Glutamatergic neuron (in vitro differentiated cells): ENCODE measurements around the gene ADISSP. TPM values are rescaled to one million over a fixed set of nuclear protein-coding genes. Genes with fewer than 3 reads are reported as not detected.

ENCODE experiments used
- DNase-seq: peaks from one replicate; pipeline ENCODE4 v3.0.0; 2022
- H3K27ac Mint-ChIP-seq: one replicate; pipeline ENCODE4 v1.8.0; 2020; ENCODE audit warnings: mild to moderate bottlenecking, mixed read lengths, inconsistent platforms; ENCODE audit not compliant: unreplicated experiment
- H3K27me3 Mint-ChIP-seq: one replicate; pipeline ENCODE4 v1.8.0; 2020; ENCODE audit warnings: mild to moderate bottlenecking, moderate library complexity, mixed read lengths, inconsistent platforms; ENCODE audit not compliant: unreplicated experiment
- H3K36me3 Mint-ChIP-seq: one replicate; pipeline ENCODE4 v1.8.0; 2020; ENCODE audit warnings: mild to moderate bottlenecking, mixed read lengths, inconsistent platforms; ENCODE audit not compliant: unreplicated experiment
- H3K4me1 Mint-ChIP-seq: one replicate; pipeline ENCODE4 v1.8.0; 2020; ENCODE audit warnings: mild to moderate bottlenecking, low read depth, mixed read lengths, inconsistent platforms; ENCODE audit not compliant: unreplicated experiment
- H3K4me3 Mint-ChIP-seq: one replicate; pipeline ENCODE4 v1.8.0; 2020; ENCODE audit warnings: mild to moderate bottlenecking, mixed read lengths, inconsistent platforms; ENCODE audit not compliant: unreplicated experiment
- H3K9me3 Mint-ChIP-seq: one replicate; pipeline ENCODE4 v1.8.0; 2020; ENCODE audit warnings: mild to moderate bottlenecking, moderate library complexity, mixed read lengths, inconsistent platforms; ENCODE audit not compliant: unreplicated experiment
- CTCF ChIP-seq: fragments of 200-600 bp; sonication (generic); IDR thresholded peaks from one replicate; pipeline ENCODE4 v1.5.0; 2021; ENCODE audit not compliant: partially characterized antibody, unreplicated experiment
- total RNA-seq: library from RNA; stranded (reverse); fragmentation: NEBNext Ultra II Directional; extraction: Animal tissue kit (Norgen Biotek cat#: 25700); gene quantifications from one replicate; pipeline ENCODE4 v1.2.1, GENCODE V29; 2021; ENCODE audit not compliant: unreplicated experiment

Gene ADISSP
- total RNA-seq, 1 donor from 2014 or later, result 54.6 TPM

- Mint-ChIP-seq H3K4me1 (peaks cover 5% of the 10 kb centered on the region), H3K4me3 (no peak overlapping the region), H3K36me3 (no peaks in the 10 kb centered on the region), H3K9me3 (peaks cover 5% of the 10 kb centered on the region), H3K27ac (no peak overlapping the region), H3K27me3 (peaks cover 13% of the 10 kb centered on the region)
- DNase-seq, result no peak
- TF ChIP-seq CTCF, result no peak
Observed at GRCh38 chr20:3735768-3736167, 31.8 kb downstream of the ADISSP start.

GRCh38 chr20:3734111-3734843, 33.3 kb downstream of the ADISSP start:
- TF ChIP-seq CTCF, result no peak
- Mint-ChIP-seq H3K27me3 (peaks cover 13% of the 10 kb centered on the region), H3K4me1 (peaks cover 6% of the 10 kb centered on the region), H3K4me3 (no peak overlapping the region), H3K36me3 (no peaks in the 10 kb centered on the region), H3K9me3 (peaks cover 3% of the 10 kb centered on the region), H3K27ac (no peak overlapping the region)
- DNase-seq, result no peak

GRCh38 chr20:3733119-3733995, 34.2 kb downstream of the ADISSP start:
- Mint-ChIP-seq H3K27ac (no peak overlapping the region), H3K4me3 (no peak overlapping the region), H3K36me3 (no peaks in the 10 kb centered on the region), H3K27me3 (peaks cover 13% of the 10 kb centered on the region), H3K4me1 (peaks cover 6% of the 10 kb centered on the region), H3K9me3 (peaks cover 3% of the 10 kb centered on the region)
- no peak for TF ChIP-seq CTCF
- no peak for DNase-seq

- TF ChIP-seq CTCF, result no peak
- H3K36me3 Mint-ChIP-seq, result no peaks in the 10 kb centered on the region
- no peak within 1 kb of the TSS for H3K4me3 Mint-ChIP-seq
- peaks cover 13% of the 10 kb centered on the region for H3K27me3 Mint-ChIP-seq
- peaks cover 5% of the 10 kb centered on the region for H3K9me3 Mint-ChIP-seq
- H3K27ac Mint-ChIP-seq, result no peak within 1 kb of the TSS
- no peak for DNase-seq
- peaks cover 6% of the 10 kb centered on the region for H3K4me1 Mint-ChIP-seq
Observed at GRCh38 chr20:3732327-3733118, 35.0 kb downstream of the ADISSP start, which contains the start of gene HSPA12B. TSS of gene HSPA12B (plus strand) at chr20:3732685. CDS start at chr20:3738675, 5,990 bp downstream.
